GM12878 (cell line): ENCODE measurements around the gene LRIG2. TPM values are rescaled to one million over a fixed set of nuclear protein-coding genes. Genes with fewer than 3 reads are reported as not detected.
A peak's percentile ranks its signal among the peaks of the same experiment; 100 is the strongest.

ENCODE experiments used
- BACH1 ChIP-seq: fragments of 450-650 bp; IDR thresholded peaks from 2 replicates; pipeline ENCODE4 v1.6.1; 2017; ENCODE audit warnings: mild to moderate bottlenecking, borderline replicate concordance
- CREB1 ChIP-seq: IDR thresholded peaks from 2 replicates; pipeline ENCODE4 v1.6.1; 2012; ENCODE audit warnings: low read depth, mild to moderate bottlenecking, inconsistent platforms
- CUX1 ChIP-seq: IDR thresholded peaks from 2 replicates; pipeline ENCODE4 v1.6.1; 2012; ENCODE audit warnings: improper control_type of control experiment, low read depth, low read length; ENCODE audit not compliant: insufficient replicate concordance
- DPF2 ChIP-seq: fragments of 450-650 bp; IDR thresholded peaks from 2 replicates; pipeline ENCODE4 v1.6.1; 2017; ENCODE audit warnings: mild to moderate bottlenecking
- HSF1 ChIP-seq: fragments of 150-350 bp; IDR thresholded peaks from 2 replicates; pipeline ENCODE4 v1.6.1; 2014; ENCODE audit warnings: mild to moderate bottlenecking, low read depth, low read length
- IRF4 ChIP-seq: IDR thresholded peaks from 2 replicates; pipeline ENCODE4 v1.6.1; 2011; ENCODE audit warnings: low read depth, low read length
- JUND ChIP-seq: IDR thresholded peaks from 2 replicates; pipeline ENCODE4 v1.6.1; 2012; ENCODE audit warnings: low read depth, mild to moderate bottlenecking, low read length, improper control_type of control experiment, moderate library complexity
- MAX ChIP-seq: IDR thresholded peaks from 2 replicates; pipeline ENCODE4 v1.6.1; 2012; ENCODE audit warnings: low read depth, low read length, improper control_type of control experiment
- MTA2 ChIP-seq: fragments of 450-650 bp; IDR thresholded peaks from 2 replicates; pipeline ENCODE4 v1.6.1; 2016; ENCODE audit warnings: low read depth, mild to moderate bottlenecking, moderate library complexity
- NFYA ChIP-seq: IDR thresholded peaks from 2 replicates; pipeline ENCODE4 v1.6.1; 2011; ENCODE audit warnings: low read depth, mild to moderate bottlenecking, low read length, improper control_type of control experiment, borderline replicate concordance
- PBX3 ChIP-seq: IDR thresholded peaks from 2 replicates; pipeline ENCODE4 v1.6.1; 2011; ENCODE audit warnings: mild to moderate bottlenecking, low read depth, low read length, moderate library complexity; ENCODE audit not compliant: insufficient replicate concordance
- POLR2AphosphoS5 ChIP-seq: IDR thresholded peaks from 2 replicates; pipeline ENCODE4 v1.6.1; 2011; ENCODE audit warnings: mild to moderate bottlenecking, low read length, inconsistent platforms
- RAD21 ChIP-seq: IDR thresholded peaks from 2 replicates; pipeline ENCODE4 v1.6.1; 2011; ENCODE audit warnings: mild to moderate bottlenecking, low read depth, low read length, moderate library complexity; ENCODE audit not compliant: insufficient read depth
- RELA ChIP-seq: fragments of 450-650 bp; IDR thresholded peaks from 2 replicates; pipeline ENCODE4 v1.8.0; 2014; ENCODE audit warnings: borderline replicate concordance; ENCODE audit not compliant: partially characterized antibody
- SIX5 ChIP-seq: IDR thresholded peaks from 2 replicates; pipeline ENCODE4 v1.6.1; 2011; ENCODE audit warnings: mild to moderate bottlenecking, low read depth, low read length, moderate library complexity; ENCODE audit not compliant: severe bottlenecking
- SMC3 ChIP-seq: IDR thresholded peaks from 2 replicates; pipeline ENCODE4 v1.6.1; 2011; ENCODE audit warnings: low read length, improper control_type of control experiment, borderline replicate concordance
- SP1 ChIP-seq: IDR thresholded peaks from one replicate; pipeline ENCODE4 v1.6.1; 2011; ENCODE audit warnings: low read depth, low read length
- STAT1 ChIP-seq: fragments of 450-650 bp; conservative IDR thresholded peaks from 2 replicates; pipeline ENCODE4 v1.6.1; 2014; ENCODE audit warnings: antibody characterized with exemption, mild to moderate bottlenecking
- YY1 ChIP-seq: IDR thresholded peaks from 2 replicates; pipeline ENCODE4 v1.6.1; 2011; ENCODE audit warnings: low read depth, mild to moderate bottlenecking, low read length
- ZBED1 ChIP-seq: IDR thresholded peaks from 2 replicates; pipeline ENCODE4 v1.6.1; 2016; ENCODE audit warnings: borderline replicate concordance
- ZNF274 ChIP-seq: IDR thresholded peaks from one replicate; pipeline ENCODE4 v1.8.0; 2011; ENCODE audit not compliant: insufficient read length, insufficient read depth
- polyA plus RNA-seq, 11 experiments: library from polyadenylated mRNA; depleted of rRNA in 4 of 11; unstranded in 6 of 11; stranded (reverse) in 5 of 11; fragments of >200 nt; fragmentation: Nextera tagmentation in 4 of 11; fragmentation: Illumina TruSeq in 1 of 11; extraction: Ambion mirVana in 4 of 11; extraction: Trizol in 1 of 11; gene quantifications; 1 replicate in 1 of 11; 2 replicates in 10 of 11; pipeline versions ENCODE4 v1.2.1 to v1.2.3, GENCODE V29; 2011 to 2016; ENCODE audit warnings: inconsistent platforms in 2 of 11, missing spikeins in 2 of 11, low read depth in 1 of 11
- total RNA-seq, 4 experiments: library from RNA; depleted of rRNA in 3 of 4; stranded (reverse); fragments of >200 nt in 3 of 4; fragmentation: Illumina TruSeq in 1 of 4; extraction: Trizol in 1 of 4; gene quantifications; 2 replicates each; pipeline versions ENCODE4 v1.2.1 to v1.2.3, GENCODE V29; 2013 to 2021

Gene LRIG2
- total and polyA plus RNA-seq, 10 of the 15 experiments (the other 5 are each of a cell fraction or from before 2014, with no cell fraction given) = 0.77 to 11.8 (median 5.1) TPM

GRCh38 chr1:113072757-113073478, at the start of gene LRIG2 (continued):
- TF ChIP-seq RELA (peak; percentile 12), NFYA (no peak), ZBED1 (no peak), HSF1 (no peak), YY1 (peak; percentile 94), MTA2 (0 out of 2 replicates have a peak, but pooled peaks have one; percentile 21), CREB1 (0 out of 2 replicates have a peak, but pooled peaks have one; percentile 16), SIX5 (no peak), MAX (peak; percentile 78), BACH1 (peak; percentile 43; the same call in 1 of the 2 replicates), STAT1 (0 out of 2 replicates have a peak, but pooled peaks have one; percentile 7), RAD21 (peak; percentile 56), IRF4 (peak; percentile 35; the same call in 1 of the 2 replicates), SMC3 (peak; percentile 27), CUX1 (peak; percentile 15), ZNF274 (no peak), JUND (0 out of 2 replicates have a peak, but pooled peaks have one; percentile 4), SP1 (peak; percentile 64), DPF2 (peak; percentile 41; the same call in 1 of the 2 replicates), PBX3 (peak; percentile 77), POLR2AphosphoS5 (peak; percentile 90)
